A549 (cell line): ENCODE results near the gene IL17RE. TPM values are rescaled to one million over a fixed set of nuclear protein-coding genes. Genes with fewer than 3 reads are reported as not detected.
A peak's percentile ranks its signal among the peaks of the same experiment; 100 is the strongest.

Experiments used
- ATAC-seq, 2 experiments: fragments of 200-7000 bp in 1 of 2; fragments of >200 bp in 1 of 2; cut with Nextera tagmentation in 1 of 2; cut with Tn5 transposase in 1 of 2; 3 replicates each; pipeline versions ENCODE4 v1.8.0 to v1.9.1; 2018 to 2020; ENCODE audit warnings: mild to moderate bottlenecking in 1 of 2, moderate library complexity in 1 of 2
- CTCF ChIA-PET: fragments of 300-600 bp; sonication (Branson Sonifier 250); formaldehyde crosslinking; extraction: SDS; loops from one replicate; lab custom pipeline; 2021; ENCODE audit warnings: antibody characterized with exemption, inconsistent platforms; lab: Yijun Ruan, JAX
- POLR2A ChIA-PET: fragments of 350-600 bp; formaldehyde crosslinking; extraction: SDS; loops from one replicate; lab custom pipeline; 2021; ENCODE audit warnings: antibody characterized with exemption, inconsistent platforms; lab: Yijun Ruan, JAX
- DNase-seq, 2 experiments: peaks; one replicate each; pipeline versions ENCODE4 v3.0.0 to v3.0.0-alpha.2; 2011 to 2016; ENCODE audit warnings: low read depth in 1 of 2, low spot score in 1 of 2
- FAIRE-seq: peaks from 2 replicates; lab custom pipeline; 2011; peaks lifted over from hg19 to GRCh38; lab: Jason Lieb, UNC
- H3K27ac ChIP-seq, 2 experiments: fragments of >200 bp; sonication (Bioruptor Twin); formaldehyde crosslinking; 3 replicates each; pipeline ENCODE4 v1.5.1; 2016 to 2017
- H3K4me1 ChIP-seq: fragments of >200 bp; sonication (Bioruptor Twin); formaldehyde crosslinking; 3 replicates; pipeline ENCODE4 v1.6.1; 2016
- H3K4me2 ChIP-seq: fragments of >200 bp; sonication (Bioruptor Twin); formaldehyde crosslinking; 3 replicates; pipeline ENCODE4 v1.6.1; 2016
- H3K4me3 ChIP-seq: fragments of >200 bp; sonication (Bioruptor Twin); formaldehyde crosslinking; 3 replicates; pipeline ENCODE4 v1.5.1; 2016
- H3K9me3 ChIP-seq: fragments of >200 bp; sonication (Bioruptor Twin); formaldehyde crosslinking; 3 replicates; pipeline ENCODE4 v1.6.1; 2016
- ATOH8 ChIP-seq: fragments of 250-450 bp; sonication (Bioruptor Pico); IDR thresholded peaks from 2 replicates; pipeline ENCODE4 v1.5.0; 2020; ENCODE audit warnings: low read depth, mild to moderate bottlenecking, moderate library complexity
- BHLHE40 ChIP-seq: IDR thresholded peaks from 2 replicates; pipeline ENCODE4 v1.6.1; 2012; ENCODE audit warnings: low read depth, low read length, inconsistent platforms
- CBX2 ChIP-seq: fragments of 200-600 bp; sonication (generic); IDR thresholded peaks from 2 replicates; pipeline ENCODE4 v1.6.1; 2016; ENCODE audit warnings: low read depth, mild to moderate bottlenecking, borderline replicate concordance
- CHD4 ChIP-seq: fragments of 200-600 bp; sonication (generic); IDR thresholded peaks from 2 replicates; pipeline ENCODE4 v1.6.1; 2016; ENCODE audit warnings: antibody characterized with exemption, mild to moderate bottlenecking, borderline replicate concordance
- EHF ChIP-seq: fragments of 250-450 bp; sonication (Bioruptor Pico); IDR thresholded peaks from 2 replicates; pipeline ENCODE4 v1.5.0; 2020; ENCODE audit warnings: mild to moderate bottlenecking
- EHMT2 ChIP-seq: fragments of 200-600 bp; sonication (generic); IDR thresholded peaks from 2 replicates; pipeline ENCODE4 v1.6.1; 2016; ENCODE audit warnings: antibody characterized with exemption, low read depth, mild to moderate bottlenecking, moderate library complexity
- ELK1 ChIP-seq: fragments of 150-350 bp; IDR thresholded peaks from 2 replicates; pipeline ENCODE4 v1.6.1; 2014; ENCODE audit warnings: low read depth, mild to moderate bottlenecking, low read length
- FOSB ChIP-seq: fragments of 250-450 bp; sonication (Bioruptor Pico); IDR thresholded peaks from 2 replicates; pipeline ENCODE4 v1.5.0; 2020; ENCODE audit warnings: mild to moderate bottlenecking, moderate library complexity
- HEYL ChIP-seq: fragments of 250-450 bp; sonication (Bioruptor Pico); IDR thresholded peaks from 2 replicates; pipeline ENCODE4 v1.8.0; 2021; ENCODE audit warnings: mild to moderate bottlenecking, moderate library complexity
- HOXA7 ChIP-seq: fragments of 250-450 bp; sonication (Bioruptor Pico); IDR thresholded peaks from 2 replicates; pipeline ENCODE4 v1.5.0; 2020; ENCODE audit warnings: mild to moderate bottlenecking, moderate library complexity
- HOXB13 ChIP-seq: fragments of 250-450 bp; sonication (Bioruptor Pico); IDR thresholded peaks from 2 replicates; pipeline ENCODE4 v1.5.0; 2020; ENCODE audit warnings: low read depth, mild to moderate bottlenecking, moderate library complexity
- HOXB5 ChIP-seq: fragments of 250-450 bp; sonication (Bioruptor Pico); IDR thresholded peaks from 2 replicates; pipeline ENCODE4 v1.5.0; 2020; ENCODE audit warnings: mild to moderate bottlenecking, moderate library complexity
- KDM1A ChIP-seq: fragments of 200-600 bp; sonication (generic); IDR thresholded peaks from 2 replicates; pipeline ENCODE4 v1.6.1; 2016; ENCODE audit warnings: low read depth, mild to moderate bottlenecking
- NPAS2 ChIP-seq: fragments of 250-450 bp; sonication (Bioruptor Pico); IDR thresholded peaks from 2 replicates; pipeline ENCODE4 v1.8.0; 2022; ENCODE audit warnings: mild to moderate bottlenecking, moderate library complexity, borderline replicate concordance
- POLR2A ChIP-seq: IDR thresholded peaks from 2 replicates; pipeline ENCODE4 v1.6.1; 2012; ENCODE audit warnings: mild to moderate bottlenecking, low read length
- RCOR1 ChIP-seq: fragments of 150-350 bp; IDR thresholded peaks from 2 replicates; pipeline ENCODE4 v1.6.1; 2014; ENCODE audit warnings: antibody characterized with exemption, low read length, low read depth
- RNF2 ChIP-seq: fragments of 200-600 bp; sonication (generic); IDR thresholded peaks from 2 replicates; pipeline ENCODE4 v1.6.1; 2016; ENCODE audit warnings: low read depth, mild to moderate bottlenecking, antibody characterized with exemption, moderate library complexity, borderline replicate concordance
- SMC3 ChIP-seq: fragments of >200 bp; sonication (Bioruptor Twin); formaldehyde crosslinking; IDR thresholded peaks from 3 replicates; pipeline ENCODE4 v1.6.1; 2018; ENCODE audit warnings: inconsistent platforms
- SREBF2 ChIP-seq: fragments of 450-650 bp; IDR thresholded peaks from 2 replicates; pipeline ENCODE4 v1.6.1; 2014; ENCODE audit warnings: mild to moderate bottlenecking, moderate library complexity
- ZSCAN20 ChIP-seq: fragments of 250-450 bp; sonication (Bioruptor Pico); IDR thresholded peaks from 2 replicates; pipeline ENCODE4 v1.8.0; 2022; ENCODE audit warnings: mild to moderate bottlenecking, moderate library complexity
- WGBS: methylation state at CpG from one replicate; pipeline ENCODE4 v1.1.6; 2017; ENCODE audit errors: missing lambda C conversion rate; 5-methylcytosine and 5-hydroxymethylcytosine counted together
- polyA plus RNA-seq, 4 experiments: library from polyadenylated mRNA; depleted of rRNA in 3 of 4; stranded (reverse); fragments of >200 nt; fragmentation: RNase III in 1 of 4; extraction: RNeasy Plus Mini Kit Qiagen cat#74134 plus additional on column Dnase treatment in 1 of 4; gene quantifications; 2 replicates in 3 of 4; 3 replicates in 1 of 4; pipeline ENCODE4 v1.2.3, GENCODE V29; 2011 to 2017
- TF ChIP-seq, protein P1 (sequence below): fragments of 200-600 bp; sonication (generic); IDR thresholded peaks from 2 replicates; pipeline ENCODE4 v1.6.1; 2016; ENCODE audit warnings: antibody characterized with exemption, mild to moderate bottlenecking, moderate library complexity
- TF ChIP-seq, protein P2 (sequence below): fragments of 250-450 bp; sonication (Bioruptor Pico); IDR thresholded peaks from 2 replicates; pipeline ENCODE4 v1.5.0; 2021; ENCODE audit warnings: mild to moderate bottlenecking, moderate library complexity, borderline replicate concordance
- TF ChIP-seq, protein P3 (sequence below): fragments of >200 bp; sonication (Bioruptor Twin); formaldehyde crosslinking; IDR thresholded peaks from 3 replicates; pipeline ENCODE4 v1.6.1; 2016

IL17RE gene
- polyA plus RNA-seq, 2 of the 4 experiments (the other 2 are of a cell fraction): 0.44 to 0.53 TPM

- TF ChIP-seq ZSCAN20: no peak
- TF ChIP-seq POLR2A: peak; percentile 89
- TF ChIP-seq HOXB13: no peak
- no peak for TF ChIP-seq HEYL (CRISPR knock-in tag)
- no peak for TF ChIP-seq ELK1
- no peak for TF ChIP-seq RCOR1
- no peak for TF ChIP-seq HOXA7 (CRISPR knock-in tag)
- no peak for TF ChIP-seq FOSB (CRISPR knock-in tag)
- no peak for TF ChIP-seq HOXB5 (CRISPR knock-in tag)
- no peak for TF ChIP-seq SREBF2
- TF ChIP-seq CBX2: no peak
- TF ChIP-seq, protein P1, sequence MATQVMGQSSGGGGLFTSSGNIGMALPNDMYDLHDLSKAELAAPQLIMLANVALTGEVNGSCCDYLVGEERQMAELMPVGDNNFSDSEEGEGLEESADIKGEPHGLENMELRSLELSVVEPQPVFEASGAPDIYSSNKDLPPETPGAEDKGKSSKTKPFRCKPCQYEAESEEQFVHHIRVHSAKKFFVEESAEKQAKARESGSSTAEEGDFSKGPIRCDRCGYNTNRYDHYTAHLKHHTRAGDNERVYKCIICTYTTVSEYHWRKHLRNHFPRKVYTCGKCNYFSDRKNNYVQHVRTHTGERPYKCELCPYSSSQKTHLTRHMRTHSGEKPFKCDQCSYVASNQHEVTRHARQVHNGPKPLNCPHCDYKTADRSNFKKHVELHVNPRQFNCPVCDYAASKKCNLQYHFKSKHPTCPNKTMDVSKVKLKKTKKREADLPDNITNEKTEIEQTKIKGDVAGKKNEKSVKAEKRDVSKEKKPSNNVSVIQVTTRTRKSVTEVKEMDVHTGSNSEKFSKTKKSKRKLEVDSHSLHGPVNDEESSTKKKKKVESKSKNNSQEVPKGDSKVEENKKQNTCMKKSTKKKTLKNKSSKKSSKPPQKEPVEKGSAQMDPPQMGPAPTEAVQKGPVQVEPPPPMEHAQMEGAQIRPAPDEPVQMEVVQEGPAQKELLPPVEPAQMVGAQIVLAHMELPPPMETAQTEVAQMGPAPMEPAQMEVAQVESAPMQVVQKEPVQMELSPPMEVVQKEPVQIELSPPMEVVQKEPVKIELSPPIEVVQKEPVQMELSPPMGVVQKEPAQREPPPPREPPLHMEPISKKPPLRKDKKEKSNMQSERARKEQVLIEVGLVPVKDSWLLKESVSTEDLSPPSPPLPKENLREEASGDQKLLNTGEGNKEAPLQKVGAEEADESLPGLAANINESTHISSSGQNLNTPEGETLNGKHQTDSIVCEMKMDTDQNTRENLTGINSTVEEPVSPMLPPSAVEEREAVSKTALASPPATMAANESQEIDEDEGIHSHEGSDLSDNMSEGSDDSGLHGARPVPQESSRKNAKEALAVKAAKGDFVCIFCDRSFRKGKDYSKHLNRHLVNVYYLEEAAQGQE: no peak
- no peak for TF ChIP-seq NPAS2 (CRISPR knock-in tag)
- TF ChIP-seq ATOH8 (CRISPR knock-in tag): no peak
- TF ChIP-seq KDM1A: no peak
- TF ChIP-seq, protein P2, sequence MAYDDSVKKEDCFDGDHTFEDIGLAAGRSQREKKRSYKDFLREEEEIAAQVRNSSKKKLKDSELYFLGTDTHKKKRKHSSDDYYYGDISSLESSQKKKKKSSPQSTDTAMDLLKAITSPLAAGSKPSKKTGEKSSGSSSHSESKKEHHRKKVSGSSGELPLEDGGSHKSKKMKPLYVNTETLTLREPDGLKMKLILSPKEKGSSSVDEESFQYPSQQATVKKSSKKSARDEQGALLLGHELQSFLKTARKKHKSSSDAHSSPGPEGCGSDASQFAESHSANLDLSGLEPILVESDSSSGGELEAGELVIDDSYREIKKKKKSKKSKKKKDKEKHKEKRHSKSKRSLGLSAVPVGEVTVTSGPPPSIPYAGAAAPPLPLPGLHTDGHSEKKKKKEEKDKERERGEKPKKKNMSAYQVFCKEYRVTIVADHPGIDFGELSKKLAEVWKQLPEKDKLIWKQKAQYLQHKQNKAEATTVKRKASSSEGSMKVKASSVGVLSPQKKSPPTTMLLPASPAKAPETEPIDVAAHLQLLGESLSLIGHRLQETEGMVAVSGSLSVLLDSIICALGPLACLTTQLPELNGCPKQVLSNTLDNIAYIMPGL: 0 out of 2 replicates have a peak, but pooled peaks have one; percentile 25
- TF ChIP-seq, protein P3, sequence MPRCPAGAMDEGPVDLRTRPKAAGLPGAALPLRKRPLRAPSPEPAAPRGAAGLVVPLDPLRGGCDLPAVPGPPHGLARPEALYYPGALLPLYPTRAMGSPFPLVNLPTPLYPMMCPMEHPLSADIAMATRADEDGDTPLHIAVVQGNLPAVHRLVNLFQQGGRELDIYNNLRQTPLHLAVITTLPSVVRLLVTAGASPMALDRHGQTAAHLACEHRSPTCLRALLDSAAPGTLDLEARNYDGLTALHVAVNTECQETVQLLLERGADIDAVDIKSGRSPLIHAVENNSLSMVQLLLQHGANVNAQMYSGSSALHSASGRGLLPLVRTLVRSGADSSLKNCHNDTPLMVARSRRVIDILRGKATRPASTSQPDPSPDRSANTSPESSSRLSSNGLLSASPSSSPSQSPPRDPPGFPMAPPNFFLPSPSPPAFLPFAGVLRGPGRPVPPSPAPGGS: no peak
Measured at GRCh38 chr3:9947025-9947995, 44.7 kb downstream of the IL17RE start (continued).

DNA sequence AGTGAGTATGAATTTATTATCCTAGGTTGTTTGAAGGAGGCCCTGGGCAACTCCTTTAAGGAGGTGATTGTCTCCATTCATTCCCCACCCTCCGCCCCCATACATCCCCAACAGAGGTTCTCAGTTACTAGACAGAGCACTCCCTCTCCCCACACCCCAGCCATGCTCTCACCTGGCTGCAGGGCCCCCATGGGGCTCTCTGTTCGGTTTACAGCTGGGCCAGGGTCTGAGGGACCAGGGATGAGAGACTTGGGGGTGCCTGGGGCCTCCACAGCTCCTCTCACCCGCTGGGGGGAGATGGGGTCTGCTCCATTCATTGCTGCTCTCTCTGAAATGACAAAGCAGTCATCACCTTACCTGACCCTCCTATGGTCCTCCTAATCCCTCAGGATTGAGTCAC, 45.9 kb downstream of the IL17RE start:
- CTCF ChIA-PET: interaction anchor here (0.6 to 5.2 kb wide), 8 partner anchors 10 to 166 kb away, joined by 3 to 146 read pairs (median 4); partner anchors contain the start of gene CRELD1
- DNase-seq (no peak), ATAC-seq (no peak), FAIRE-seq (no peak)
- Histone ChIP-seq H3K4me1 (peaks cover 15% of the 10 kb centered on the region; the same call in 2 of the 3 replicates), H3K9me3 (no peaks in the 10 kb centered on the region), H3K4me3 (no peak overlapping the region; the same call in 2 of the 3 replicates), H3K27ac (no peak overlapping the region), H3K4me2 (peak overlapping the region; percentile 92; the same call in 2 of the 3 replicates)
- 82% methylated on average over 3 of the region's 3 CpGs for WGBS
- POLR2A ChIA-PET: no interaction called here
- TF ChIP-seq SMC3 (no peak), CHD4 (no peak), EHF (CRISPR knock-in tag) (no peak), EHMT2 (no peak), RNF2 (no peak), BHLHE40 (no peak), HOXB5 (CRISPR knock-in tag) (no peak)
- TF ChIP-seq, protein P1: no peak
